Iris pigment epithelial cell (primary cell): Measurements from ENCODE around the gene KRT38.
"Not testable (repeated sequence)": the region's sequence is repeated elsewhere in the genome, so short reads cannot be mapped to it uniquely, and the experiment has no call there.

ENCODE experiments used
- DNase-seq: peaks from one replicate; pipeline ENCODE4 v3.0.0-alpha.2; 2011; ENCODE audit warnings: low read depth

KRT38 gene

GRCh38 chr17:41457676-41458075, 16.9 kb upstream of the KRT38 start:
- DNase-seq: no peak

DNA sequence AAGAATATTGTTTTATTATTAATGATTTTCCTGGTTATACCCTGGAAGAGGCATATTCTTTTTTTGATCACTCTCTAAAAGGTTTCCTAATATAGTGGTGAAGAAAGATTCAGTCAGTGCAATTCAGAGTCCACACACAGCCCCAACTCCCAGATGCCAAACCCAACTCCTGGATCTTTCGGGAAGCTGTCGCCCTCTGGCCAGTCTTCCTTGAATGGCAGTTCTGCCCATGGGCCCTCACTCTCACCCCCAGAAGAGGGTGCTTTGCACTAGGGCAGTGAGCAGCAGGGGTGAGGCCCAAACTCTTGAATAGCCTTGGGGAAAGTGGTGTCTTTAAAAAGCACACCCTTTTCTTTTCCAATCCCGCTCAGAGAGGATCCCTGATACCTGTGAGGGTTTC, 15.4 kb upstream of the KRT38 start:
- DNase-seq: no peak

GRCh38 chr17:41455236-41455635, 14.5 kb upstream of the KRT38 start:
- peak; percentile 19 for DNase-seq

GRCh38 chr17:41453066-41453465, 12.3 kb upstream of the KRT38 start:
- DNase-seq: no peak

DNA sequence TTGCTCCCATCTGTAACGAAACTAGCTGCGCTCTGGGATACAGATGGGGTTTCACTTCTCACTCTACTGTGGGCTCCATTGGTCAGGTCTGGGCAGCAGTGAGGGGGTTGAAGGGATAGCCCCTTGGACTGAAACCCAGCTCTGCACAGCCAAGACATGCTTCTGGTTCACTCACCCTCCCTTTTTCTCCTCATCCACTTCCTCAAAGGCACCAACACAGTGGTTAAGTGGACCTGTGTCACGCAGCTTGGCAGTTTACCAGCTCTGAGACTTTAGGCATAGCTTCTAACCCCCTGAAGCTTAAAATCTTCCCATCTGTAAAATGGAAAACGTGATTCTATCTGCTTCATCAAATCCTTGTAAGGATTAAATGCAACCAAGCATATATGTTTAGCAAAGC, 11.5 kb upstream of the KRT38 start:
- no peak for DNase-seq

GRCh38 chr17:41451154-41451728, 10.5 kb upstream of the KRT38 start:
- DNase-seq: peak; percentile 24

DNA sequence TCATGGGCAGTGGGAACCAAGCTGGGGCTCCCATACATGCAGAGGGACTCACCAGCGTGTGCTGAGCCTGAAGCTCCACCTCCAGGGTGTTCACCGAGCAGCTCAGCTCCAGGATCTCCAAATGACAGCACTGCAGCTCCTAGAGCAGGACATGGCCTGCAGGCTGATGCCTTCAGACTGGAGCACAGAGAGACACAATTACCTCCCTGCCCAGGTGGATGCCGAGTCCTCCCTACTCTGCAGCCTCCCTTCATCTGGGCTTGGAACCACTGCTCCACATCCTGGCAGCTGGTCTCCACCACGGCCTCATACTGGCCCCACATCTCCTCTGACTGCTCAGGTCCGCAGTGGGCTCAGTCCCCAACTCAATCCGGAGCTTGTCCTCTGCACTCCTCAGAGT, 8.2 kb upstream of the KRT38 start:
- DNase-seq: no peak

GRCh38 chr17:41448506-41448905, 7.7 kb upstream of the KRT38 start:
- no peak for DNase-seq

GRCh38 chr17:41446806-41447205, 6.0 kb upstream of the KRT38 start:
- DNase-seq: peak; percentile 83

DNA sequence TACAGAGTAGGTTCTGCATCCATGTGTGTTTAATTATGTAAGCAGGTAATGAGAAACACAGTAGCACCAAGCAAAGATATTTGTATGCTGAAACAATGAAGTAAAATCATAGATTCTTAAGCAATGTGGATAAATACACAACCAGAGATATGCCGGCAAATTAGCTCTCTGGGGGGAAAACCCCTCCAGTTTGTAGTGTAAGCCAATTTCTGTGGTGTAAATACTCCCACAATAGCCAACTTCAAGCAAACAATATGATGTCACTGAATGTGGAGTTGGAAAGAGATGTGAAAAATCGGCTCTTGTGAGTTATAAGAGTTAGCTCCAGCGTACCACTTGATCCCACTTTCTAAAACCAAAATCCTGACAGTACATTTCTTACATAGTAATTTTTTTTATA, 3.9 kb upstream of the KRT38 start:
- DNase-seq: no peak

- peak; percentile 39 for DNase-seq
Measured at GRCh38 chr17:41444186-41444585, 3.4 kb upstream of the KRT38 start.

- DNase-seq: peak; percentile 67
Measured at GRCh38 chr17:41442739-41443138, 2.0 kb upstream of the KRT38 start.

GRCh38 chr17:41439375-41439774, 1.4 kb downstream of the KRT38 start:
- peak; percentile 76 for DNase-seq

DNA sequence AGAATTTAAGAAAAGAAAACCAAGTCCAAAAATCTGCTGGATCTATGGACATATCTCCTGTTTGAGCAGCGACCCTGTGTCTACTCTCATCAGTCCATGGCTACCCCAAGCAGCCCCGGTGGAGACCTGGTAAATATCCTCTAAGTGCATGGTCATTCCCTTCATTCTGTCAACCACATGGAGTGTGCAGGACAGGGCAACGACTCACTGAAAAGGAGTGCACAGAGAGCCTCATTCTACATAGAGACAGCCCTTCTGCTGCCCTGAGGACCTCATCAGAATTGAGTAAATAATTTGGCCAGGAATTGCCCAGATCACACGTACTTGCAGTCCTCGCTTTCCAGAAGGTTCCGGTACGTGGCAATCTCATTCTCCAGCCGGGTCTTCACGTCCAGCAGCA, 3.0 kb downstream of the KRT38 start:
- no peak for DNase-seq

GRCh38 chr17:41437254-41437653, 3.5 kb downstream of the KRT38 start:
- DNase-seq: no peak

GRCh38 chr17:41434415-41434814, 6.4 kb downstream of the KRT38 start:
- no peak for DNase-seq

DNA sequence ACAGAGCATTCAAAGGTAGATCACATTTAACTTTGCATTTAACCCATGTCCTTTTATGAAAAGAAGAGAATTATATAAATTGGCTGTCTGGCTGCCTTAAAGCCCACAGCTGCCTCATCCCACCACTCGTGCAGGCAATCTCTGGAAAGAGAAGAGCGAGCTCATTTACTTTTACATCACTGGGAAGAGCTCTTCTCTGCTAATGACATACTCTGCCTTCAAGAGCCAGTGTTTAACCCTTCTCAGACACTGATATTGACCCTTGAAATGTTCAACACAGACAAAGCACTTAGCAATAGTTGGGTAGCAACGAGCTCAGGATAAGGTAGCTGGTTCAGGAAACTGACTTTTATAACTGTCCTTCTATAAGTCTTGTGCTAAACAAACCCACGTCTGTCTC, 6.8 kb downstream of the KRT38 start:
- DNase-seq: no peak

GRCh38 chr17:41433586-41433985, 7.2 kb downstream of the KRT38 start:
- DNase-seq: no peak

- DNase-seq: not testable (repeated sequence)
Measured at GRCh38 chr17:41430376-41430775, 10.4 kb downstream of the KRT38 start.

DNA sequence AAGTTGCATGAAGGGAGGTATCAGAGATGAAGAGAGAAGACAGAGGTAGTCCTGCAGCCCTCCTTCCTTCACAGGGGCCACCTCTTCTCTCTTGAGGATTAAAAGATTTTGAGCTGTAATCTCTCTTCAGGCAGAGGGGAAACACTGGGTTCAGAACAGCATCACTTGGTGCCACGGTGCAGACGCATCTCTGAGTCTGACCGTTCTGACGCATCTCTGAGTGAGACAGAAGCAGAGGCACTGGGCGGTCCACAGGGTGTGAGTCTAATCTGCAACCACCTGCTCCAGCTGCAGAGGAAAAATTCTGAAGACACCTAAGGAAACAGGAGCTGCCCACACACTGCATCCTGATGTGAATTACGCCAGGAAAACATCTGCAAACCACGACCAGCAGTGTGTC, 11.1 kb downstream of the KRT38 start:
- no peak for DNase-seq

- DNase-seq: no peak
Measured at GRCh38 chr17:41428591-41429291, 12.0 kb downstream of the KRT38 start.

DNA sequence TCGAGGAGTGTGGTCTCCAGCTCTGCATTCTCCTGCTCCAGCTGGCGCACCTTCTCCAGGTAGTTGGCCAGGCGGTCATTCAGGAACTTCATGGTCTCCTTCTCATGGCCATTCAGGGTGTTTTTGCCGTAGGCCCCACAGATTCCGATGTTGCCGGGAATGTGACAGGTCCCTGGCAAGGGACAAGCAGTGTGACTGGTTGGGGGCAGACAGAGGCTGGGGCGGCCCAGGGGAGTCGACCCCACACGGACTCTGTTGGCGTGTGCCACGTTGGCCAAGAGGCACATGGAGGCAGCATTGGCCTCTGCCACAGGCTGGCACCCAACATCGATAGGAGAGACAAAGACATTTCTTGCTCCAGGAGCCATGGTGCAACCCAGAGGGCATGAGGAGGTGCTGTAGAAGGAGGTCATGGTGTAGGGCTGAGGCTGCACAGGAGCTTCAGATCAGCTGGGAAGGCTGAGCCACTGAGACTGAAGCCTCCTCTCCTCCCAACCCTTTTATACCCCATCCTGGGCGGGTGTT, 16.6 kb downstream of the KRT38 start, which contains the start of gene KRT37:
KRT37 (minus strand) TSS at position 475 of the 525 bp plus-strand sequence; CDS start at position 413, 62 bp downstream.
- no peak for DNase-seq

DNA sequence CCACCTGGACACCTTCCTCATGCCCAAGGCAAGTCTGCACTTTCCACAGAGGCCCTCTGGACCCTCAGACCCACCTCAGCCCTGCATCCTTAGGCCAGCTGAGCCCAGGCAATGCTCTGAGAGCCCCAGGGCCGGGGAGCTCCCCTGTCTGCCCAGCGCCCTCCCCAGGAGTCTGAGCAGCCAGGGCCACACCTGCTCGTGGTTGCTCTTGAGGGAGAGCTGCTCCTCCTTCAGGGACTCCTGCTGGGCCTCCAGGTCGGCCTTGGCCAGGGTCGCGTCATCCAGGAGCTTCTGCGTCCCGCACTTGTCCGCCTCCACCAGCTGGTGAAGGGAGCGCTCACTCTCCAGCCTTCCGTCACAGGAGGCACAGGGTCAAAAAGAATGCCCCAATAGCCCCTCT, 18.2 kb downstream of the KRT38 start:
- DNase-seq: not testable (repeated sequence)

- no peak for DNase-seq
Measured at GRCh38 chr17:41421617-41422016, 19.2 kb downstream of the KRT38 start.
